NB4 (cell line): Measurements from ENCODE around the gene MCMBP.
"Not testable (repeated sequence)": the region's sequence is repeated elsewhere in the genome, so short reads cannot be mapped to it uniquely, and the experiment has no call there.

Experiments used
- MYC ChIP-seq: IDR thresholded peaks from 2 replicates; pipeline ENCODE4 v1.6.1; 2011; ENCODE audit warnings: low read depth, low read length
- POLR2A ChIP-seq: IDR thresholded peaks from 2 replicates; pipeline ENCODE4 v1.6.1; 2011; ENCODE audit warnings: mild to moderate bottlenecking; ENCODE audit not compliant: insufficient read length; ENCODE audit errors: extremely low read depth
- TF ChIP-seq, protein P1 (sequence below): IDR thresholded peaks from 2 replicates; pipeline ENCODE4 v1.6.1; 2011; ENCODE audit warnings: low read depth, low read length
- TF ChIP-seq, protein P2 (sequence below): IDR thresholded peaks from one replicate; pipeline ENCODE4 v1.5.1; 2012; ENCODE audit warnings: low read depth, low read length

DNA sequence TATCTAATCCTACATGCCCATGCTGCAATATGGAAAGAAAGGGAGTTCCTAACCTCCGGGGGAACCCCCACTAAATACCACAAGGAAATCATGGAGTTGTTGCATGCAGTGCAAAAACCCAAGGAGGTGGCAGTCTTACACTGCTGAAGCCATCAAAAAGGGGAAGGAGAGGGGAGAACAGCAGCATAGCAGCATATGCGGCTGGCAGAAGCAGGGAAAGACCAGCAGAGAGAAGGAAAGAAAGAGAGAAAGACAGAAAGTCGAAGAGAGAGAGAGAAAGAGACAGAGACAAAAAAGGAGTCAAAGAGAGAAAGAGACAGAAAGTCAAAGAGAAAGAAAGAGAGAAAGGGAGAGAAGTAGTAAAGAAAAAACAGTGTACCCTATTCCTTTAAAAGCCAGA lies 16.1 kb upstream of the MCMBP start:
- TF ChIP-seq, protein P1, sequence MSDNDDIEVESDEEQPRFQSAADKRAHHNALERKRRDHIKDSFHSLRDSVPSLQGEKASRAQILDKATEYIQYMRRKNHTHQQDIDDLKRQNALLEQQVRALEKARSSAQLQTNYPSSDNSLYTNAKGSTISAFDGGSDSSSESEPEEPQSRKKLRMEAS = not testable (repeated sequence)
- not testable (repeated sequence) for TF ChIP-seq POLR2A, MYC
- TF ChIP-seq, protein P2, sequence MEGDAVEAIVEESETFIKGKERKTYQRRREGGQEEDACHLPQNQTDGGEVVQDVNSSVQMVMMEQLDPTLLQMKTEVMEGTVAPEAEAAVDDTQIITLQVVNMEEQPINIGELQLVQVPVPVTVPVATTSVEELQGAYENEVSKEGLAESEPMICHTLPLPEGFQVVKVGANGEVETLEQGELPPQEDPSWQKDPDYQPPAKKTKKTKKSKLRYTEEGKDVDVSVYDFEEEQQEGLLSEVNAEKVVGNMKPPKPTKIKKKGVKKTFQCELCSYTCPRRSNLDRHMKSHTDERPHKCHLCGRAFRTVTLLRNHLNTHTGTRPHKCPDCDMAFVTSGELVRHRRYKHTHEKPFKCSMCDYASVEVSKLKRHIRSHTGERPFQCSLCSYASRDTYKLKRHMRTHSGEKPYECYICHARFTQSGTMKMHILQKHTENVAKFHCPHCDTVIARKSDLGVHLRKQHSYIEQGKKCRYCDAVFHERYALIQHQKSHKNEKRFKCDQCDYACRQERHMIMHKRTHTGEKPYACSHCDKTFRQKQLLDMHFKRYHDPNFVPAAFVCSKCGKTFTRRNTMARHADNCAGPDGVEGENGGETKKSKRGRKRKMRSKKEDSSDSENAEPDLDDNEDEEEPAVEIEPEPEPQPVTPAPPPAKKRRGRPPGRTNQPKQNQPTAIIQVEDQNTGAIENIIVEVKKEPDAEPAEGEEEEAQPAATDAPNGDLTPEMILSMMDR = not testable (repeated sequence)
